Adrenal gland (tissue), 5 donors: Measurements from ENCODE around the gene MICALL1.

ENCODE experiments used
- CTCF ChIP-seq, 6 experiments: fragments of 450-650 bp in 4 of 6; fragments of 200-600 bp in 2 of 6; sonication (generic) in 1 of 6; IDR thresholded peaks; 1 replicate in 5 of 6; 2 replicates in 1 of 6; pipeline versions ENCODE4 v1.5.1 to v1.8.0; 2016 to 2021; ENCODE audit warnings: antibody characterized with exemption in 6 of 6, mild to moderate bottlenecking in 2 of 6, moderate library complexity in 1 of 6
- POLR2A ChIP-seq, 2 donors: fragments of 450-650 bp; IDR thresholded peaks; one replicate each; pipeline ENCODE4 v1.6.1; 2017; ENCODE audit warnings: antibody characterized with exemption in 2 of 2, mild to moderate bottlenecking in 2 of 2, moderate library complexity in 1 of 2
- donor health status: DM: no; HTN: no; CAD: no.

GRCh38 chr22:37982938-37983859 is 77.1 kb downstream of the MICALL1 start:
- TF ChIP-seq CTCF (IDR thresholded peaks at IDR 0.05) (no peak), POLR2A (IDR thresholded peaks at IDR 0.05) (no peak)
